Colonic mucosa (tissue), 4 donors: ENCODE data around the gene EMILIN2. TPM values are rescaled to one million over a fixed set of nuclear protein-coding genes. Genes with fewer than 3 reads are reported as not detected.
A peak's percentile ranks its signal among the peaks of the same experiment; 100 is the strongest.

Experiments
- DNase-seq: peaks from one replicate; pipeline ENCODE4 v3.0.0-alpha.2; 2020
- H3K27ac ChIP-seq: fragments of 200-600 bp; one replicate; pipeline ENCODE4 v1.8.0; 2021
- H3K27me3 ChIP-seq: fragments of 200-600 bp; one replicate; pipeline ENCODE4 v1.8.0; 2021
- H3K36me3 ChIP-seq: fragments of 200-600 bp; one replicate; pipeline ENCODE4 v1.8.0; 2021
- H3K4me1 ChIP-seq: fragments of 200-600 bp; one replicate; pipeline ENCODE4 v1.8.0; 2021; ENCODE audit warnings: mild to moderate bottlenecking
- H3K4me3 ChIP-seq: fragments of 200-600 bp; one replicate; pipeline ENCODE4 v1.8.0; 2021
- H3K9ac ChIP-seq, 2 donors: one replicate each; pipeline ENCODE4 v1.7.0; 2013; ENCODE audit warnings: control low read depth in 2 of 2, low read depth in 2 of 2, low read length in 2 of 2
- H3K9me3 ChIP-seq: fragments of 200-600 bp; one replicate; pipeline ENCODE4 v1.8.0; 2021
- CTCF ChIP-seq: fragments of 200-600 bp; IDR thresholded peaks from one replicate; pipeline ENCODE4 v1.8.0; 2022; ENCODE audit warnings: antibody characterized with exemption, mild to moderate bottlenecking
- intact Hi-C: fragments of 100-400 bp; cut with DNase I; formaldehyde crosslinking; loops from one replicate; pipeline ENCODE4 v1.14.1; 2022
- total RNA-seq, 2 donors: library from RNA; stranded (reverse); fragmentation: NEBNext Ultra II Directional in 1 of 2; extraction: Animal tissue kit (Norgen Biotek cat#: 25700) in 1 of 2; gene quantifications; one replicate each; pipeline ENCODE4 v1.2.1, GENCODE V29; 2021
- donor health status: healthy.
- donor health status: DM: no; HTN: no; CAD: no.
- donor health status: DM: no; HTN: no; CAD: no.

Gene EMILIN2
- total RNA-seq, 2 donors from 2014 or later, result 17.0 to 23.2 TPM

- Histone ChIP-seq H3K9me3 (no peaks in the 10 kb centered on the region), H3K27ac (peak overlapping the region; percentile 2), H3K36me3 (no peaks in the 10 kb centered on the region), H3K9ac (no peak overlapping the region), H3K27me3 (no peaks in the 10 kb centered on the region), H3K4me1 (no peaks in the 10 kb centered on the region), H3K4me3 (no peak overlapping the region)
- intact Hi-C loops, result no loop called here
- no peak for TF ChIP-seq CTCF
- DNase-seq, result no peak
Measured at GRCh38 chr18:2963048-2963447, 116.2 kb downstream of the EMILIN2 start.

- intact Hi-C loops, result no loop called here
- no peaks in the 10 kb centered on the region for H3K27me3 ChIP-seq
- no peaks in the 10 kb centered on the region for H3K36me3 ChIP-seq
- TF ChIP-seq CTCF, result no peak
- no peak overlapping the region for H3K9ac ChIP-seq
- DNase-seq, result no peak
- H3K4me1 ChIP-seq, result no peaks in the 10 kb centered on the region
- no peaks in the 10 kb centered on the region for H3K9me3 ChIP-seq
- H3K27ac ChIP-seq, result no peak overlapping the region
- no peak overlapping the region for H3K4me3 ChIP-seq
Measured at GRCh38 chr18:2964361-2965010, 117.7 kb downstream of the EMILIN2 start.

Other genes with a start within 250 kb of the EMILIN2 start
- 10 to 100 TPM; 36.5 to 43.3 TPM for gene SMCHD1, start 191.3 kb upstream of the EMILIN2 start, total RNA-seq
- 10 to 100 TPM; 23.6 to 59.0 TPM for gene LPIN2, start 166.1 kb downstream of the EMILIN2 start, total RNA-seq